Stimulated activated CD8-positive, alpha-beta memory T cell treated with anti-CD3 and anti-CD28 coated beads, Interleukin-7, amount 100 ng/mL, for 24 hours (primary cell): ENCODE results near the gene STEAP2.

Experiments used
- DNase-seq: peaks from one replicate; pipeline ENCODE4 v3.0.0-alpha.2; 2020; ENCODE audit warnings: low read depth

The STEAP2 gene

DNA sequence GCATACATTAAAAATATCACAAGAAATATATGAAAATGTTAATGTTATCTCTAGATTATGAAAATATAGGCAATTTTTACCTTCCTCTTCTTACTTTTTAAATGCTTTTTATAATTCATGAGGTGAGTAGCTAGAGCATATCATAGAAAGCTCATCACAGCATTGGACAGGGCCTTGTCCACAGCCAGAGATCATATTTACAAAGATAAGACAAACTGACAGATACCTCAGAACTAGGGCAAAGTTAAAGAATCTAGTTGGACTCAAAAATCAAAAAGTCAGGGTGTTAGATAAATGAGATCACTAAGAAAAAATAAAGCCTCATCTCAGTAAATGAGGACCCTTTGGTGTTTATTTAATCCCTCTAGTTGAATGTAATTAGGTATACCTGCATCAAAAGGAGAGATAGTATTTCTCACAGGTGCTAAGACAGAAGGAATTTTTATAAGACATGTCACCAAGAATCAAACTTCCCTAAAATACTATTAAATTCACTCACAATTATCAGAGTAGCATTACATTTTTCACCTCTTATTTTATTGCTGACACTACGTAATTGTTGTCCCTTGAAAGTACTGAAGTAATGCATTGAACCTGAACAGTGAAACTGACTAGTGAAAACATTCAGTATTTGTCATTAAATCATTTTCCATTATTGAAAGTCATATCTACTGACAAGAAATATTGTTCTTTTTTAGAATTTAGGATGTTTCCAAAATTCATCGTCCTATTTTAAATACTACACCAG lies 59.1 kb downstream of the STEAP2 start:
- no peak for DNase-seq

GRCh38 chr7:90271753-90272152 lies 60.2 kb downstream of the STEAP2 start:
- no peak for DNase-seq

DNA sequence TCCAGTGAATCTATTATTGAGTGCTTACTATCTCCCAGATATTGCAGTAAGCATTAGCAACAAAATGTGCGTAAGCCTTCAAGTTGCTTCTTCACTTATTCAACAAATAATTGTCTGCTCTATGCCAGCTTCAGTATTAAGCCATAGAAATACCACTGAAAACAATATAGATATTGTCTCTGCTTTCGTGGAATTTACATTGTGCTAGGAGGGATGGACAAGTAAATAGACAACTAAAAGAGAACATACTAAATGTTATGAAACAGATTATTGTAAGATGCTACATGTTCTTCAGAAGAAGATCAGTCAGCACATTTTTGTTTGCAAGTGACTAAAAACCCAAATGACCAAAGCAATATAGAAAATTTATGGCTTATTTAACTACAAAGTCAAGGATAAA lies 60.7 kb downstream of the STEAP2 start:
- no peak for DNase-seq

DNA sequence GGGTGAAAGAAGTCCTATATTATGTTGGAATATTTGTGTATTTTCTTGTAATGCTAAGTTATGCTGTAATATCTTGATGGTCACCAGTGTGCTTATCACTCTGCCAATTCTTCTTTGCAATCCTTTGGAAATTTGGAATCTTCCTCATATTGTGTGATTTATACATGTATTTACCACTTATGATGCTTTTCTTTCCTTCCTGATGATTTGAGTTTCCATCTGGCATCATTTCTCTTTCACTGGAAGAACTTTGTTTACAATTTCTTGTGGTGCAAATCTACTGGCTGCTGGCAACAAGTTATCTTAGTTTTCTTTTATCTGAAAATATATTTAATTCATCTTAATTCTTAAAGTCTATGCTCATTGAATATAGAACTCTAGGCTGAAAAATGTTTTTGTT lies 62.6 kb downstream of the STEAP2 start:
- no peak for DNase-seq

GRCh38 chr7:90276033-90276728 lies 64.6 kb downstream of the STEAP2 start:
- no peak for DNase-seq
